ENCODE results near the gene CRACDL.

The CRACDL gene

DNA sequence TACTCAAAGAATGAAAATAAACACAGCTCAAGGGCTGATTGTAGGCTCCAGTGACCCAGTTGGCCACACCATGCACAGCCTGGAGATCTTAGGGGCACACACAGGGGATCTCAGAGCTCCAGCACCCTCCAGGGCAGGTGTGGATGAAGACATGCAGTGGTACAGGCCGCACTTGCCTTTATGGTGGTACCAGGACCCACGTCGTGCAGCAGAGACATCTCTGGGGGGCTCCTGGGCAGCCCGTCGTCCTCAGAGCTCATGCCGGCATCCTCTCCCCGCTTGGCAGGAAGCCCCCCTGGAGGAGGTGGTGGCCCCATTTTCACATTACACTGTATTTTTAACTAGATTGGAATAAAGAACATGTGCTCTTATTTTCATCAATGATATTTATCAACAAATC, 103.9 kb downstream of the CRACDL start:
- no peak for TF ChIP-seq EZH2phosphoT487 (conservative IDR thresholded peaks at IDR 0.05; ENCODE audit: low read length)
- TF ChIP-seq, protein P1, sequence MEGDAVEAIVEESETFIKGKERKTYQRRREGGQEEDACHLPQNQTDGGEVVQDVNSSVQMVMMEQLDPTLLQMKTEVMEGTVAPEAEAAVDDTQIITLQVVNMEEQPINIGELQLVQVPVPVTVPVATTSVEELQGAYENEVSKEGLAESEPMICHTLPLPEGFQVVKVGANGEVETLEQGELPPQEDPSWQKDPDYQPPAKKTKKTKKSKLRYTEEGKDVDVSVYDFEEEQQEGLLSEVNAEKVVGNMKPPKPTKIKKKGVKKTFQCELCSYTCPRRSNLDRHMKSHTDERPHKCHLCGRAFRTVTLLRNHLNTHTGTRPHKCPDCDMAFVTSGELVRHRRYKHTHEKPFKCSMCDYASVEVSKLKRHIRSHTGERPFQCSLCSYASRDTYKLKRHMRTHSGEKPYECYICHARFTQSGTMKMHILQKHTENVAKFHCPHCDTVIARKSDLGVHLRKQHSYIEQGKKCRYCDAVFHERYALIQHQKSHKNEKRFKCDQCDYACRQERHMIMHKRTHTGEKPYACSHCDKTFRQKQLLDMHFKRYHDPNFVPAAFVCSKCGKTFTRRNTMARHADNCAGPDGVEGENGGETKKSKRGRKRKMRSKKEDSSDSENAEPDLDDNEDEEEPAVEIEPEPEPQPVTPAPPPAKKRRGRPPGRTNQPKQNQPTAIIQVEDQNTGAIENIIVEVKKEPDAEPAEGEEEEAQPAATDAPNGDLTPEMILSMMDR (IDR thresholded peaks at IDR 0.05; ENCODE audit: insufficient read depth, low read length, poor library complexity, severe bottlenecking) = no peak
- Histone ChIP-seq H3K27ac (ENCODE audit: low read depth, low read length) (no peak overlapping the region), H3K4me2 (ENCODE audit: low read depth, low read length, poor library complexity, severe bottlenecking) (no peak overlapping the region)

DNA sequence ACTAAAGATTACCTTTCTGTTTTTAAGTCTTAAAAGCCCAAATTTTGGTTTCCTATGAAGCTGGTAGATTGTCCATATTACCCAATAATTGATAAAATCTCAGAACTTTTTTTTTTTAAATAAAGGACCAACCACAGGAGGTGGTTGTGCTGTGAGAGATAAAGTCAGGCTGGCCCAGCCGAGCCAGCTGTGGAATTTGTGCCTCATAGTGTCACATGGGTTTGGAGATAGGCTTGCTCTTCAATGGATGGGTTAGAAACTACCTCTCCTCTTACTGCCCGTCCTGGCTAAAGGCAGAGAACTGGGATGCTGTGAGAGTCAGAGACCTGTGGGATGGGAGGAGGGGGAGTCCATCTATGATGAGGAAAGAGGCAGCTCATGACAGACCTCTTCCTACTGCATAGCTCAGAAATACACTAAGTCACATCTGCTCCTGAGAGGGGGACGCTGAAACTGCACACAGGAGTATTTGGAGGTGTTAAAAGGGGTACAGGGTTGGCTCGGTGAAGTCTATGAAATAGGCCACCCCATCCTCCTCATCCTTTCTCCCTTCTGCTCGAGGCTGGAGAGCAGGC, 105.4 kb downstream of the CRACDL start:
- TF ChIP-seq, protein P1 (IDR thresholded peaks at IDR 0.05; ENCODE audit: insufficient read depth, low read length, poor library complexity, severe bottlenecking) = no peak
- no peak for TF ChIP-seq EZH2phosphoT487 (conservative IDR thresholded peaks at IDR 0.05; ENCODE audit: low read length)
- Histone ChIP-seq H3K79me2 (ENCODE audit: insufficient read depth, low read length) (no peaks in the 10 kb centered on the region), H3K27ac (ENCODE audit: low read depth, low read length) (no peak overlapping the region), H3F3A (ENCODE audit: insufficient read depth) (no peaks in the 10 kb centered on the region), H2AFZ (ENCODE audit: low read depth, low read length, severe bottlenecking) (no peak overlapping the region), H3K27me3 (ENCODE audit: low read length) (no peaks in the 10 kb centered on the region), H3K4me3 (ENCODE audit: insufficient read depth, low read length, poor library complexity, severe bottlenecking) (no peak overlapping the region), H3K9me3 (ENCODE audit: insufficient read depth, low read length) (no peaks in the 10 kb centered on the region), H3K9ac (ENCODE audit: low read length) (no peak overlapping the region), H3K36me3 (ENCODE audit: low read length) (no peaks in the 10 kb centered on the region), H3K4me2 (ENCODE audit: low read depth, low read length, poor library complexity, severe bottlenecking) (no peak overlapping the region), H3K9me2 (replicated peaks; ENCODE audit: insufficient read depth, low read length) (no peaks in the 10 kb centered on the region), H4K20me1 (ENCODE audit: low read depth, low read length) (no peaks in the 10 kb centered on the region)

More for the DNA sequence above, 103.9 kb downstream of the CRACDL start:
- H3K9me3 ChIP-seq (ENCODE audit: insufficient read depth, low read length) = no peaks in the 10 kb centered on the region
- H2AFZ ChIP-seq (ENCODE audit: low read depth, low read length, severe bottlenecking) = no peak overlapping the region
- no peaks in the 10 kb centered on the region for H3K36me3 ChIP-seq (ENCODE audit: low read length)
- H3K79me2 ChIP-seq (ENCODE audit: insufficient read depth, low read length) = no peaks in the 10 kb centered on the region
- no peaks in the 10 kb centered on the region for H3K9me2 ChIP-seq (replicated peaks; ENCODE audit: insufficient read depth, low read length)
- H4K20me1 ChIP-seq (ENCODE audit: low read depth, low read length) = no peaks in the 10 kb centered on the region
- H3K27me3 ChIP-seq (ENCODE audit: low read length) = no peaks in the 10 kb centered on the region
- H3F3A ChIP-seq (ENCODE audit: insufficient read depth) = no peaks in the 10 kb centered on the region
- H3K9ac ChIP-seq (ENCODE audit: low read length) = no peak overlapping the region
- H3K4me3 ChIP-seq (ENCODE audit: insufficient read depth, low read length, poor library complexity, severe bottlenecking) = no peak overlapping the region

DNA sequence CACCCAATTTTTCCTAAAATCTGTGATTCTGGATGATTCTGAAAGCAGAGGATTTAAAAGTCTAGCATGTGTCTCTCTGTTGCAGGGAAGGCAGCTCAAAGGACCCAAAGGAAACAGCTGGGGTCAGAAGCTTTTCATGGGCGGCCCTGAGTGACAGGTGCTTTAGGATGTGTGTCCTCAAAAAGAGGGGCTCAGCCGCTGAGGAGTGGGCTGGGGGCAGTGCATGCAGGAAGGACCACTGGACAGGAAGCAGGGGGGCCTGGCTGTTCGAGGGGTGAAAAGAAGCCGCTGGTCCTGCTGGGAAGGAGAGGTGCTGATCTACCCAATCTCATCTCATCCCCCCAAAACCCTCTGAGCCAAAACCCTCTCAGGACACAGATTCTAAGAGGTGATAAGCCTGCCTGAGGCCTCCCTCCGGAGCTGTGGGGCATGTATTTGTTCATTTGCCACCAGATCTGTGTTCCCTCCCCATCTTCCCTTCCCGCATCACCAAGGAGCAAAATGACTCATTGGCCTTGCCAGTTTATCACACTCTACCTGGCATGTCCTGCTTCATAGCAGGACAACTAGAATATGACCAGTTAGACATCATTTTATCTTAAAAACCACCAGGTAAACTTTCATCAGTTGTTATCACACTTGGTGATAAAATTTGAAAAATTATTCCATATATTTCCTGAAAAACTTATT, 106.3 kb downstream of the CRACDL start:
- TF ChIP-seq EZH2phosphoT487 (conservative IDR thresholded peaks at IDR 0.05; ENCODE audit: low read length) = no peak
- TF ChIP-seq, protein P1 (IDR thresholded peaks at IDR 0.05; ENCODE audit: insufficient read depth, low read length, poor library complexity, severe bottlenecking) = no peak
- no peaks in the 10 kb centered on the region for H4K20me1 ChIP-seq (ENCODE audit: low read depth, low read length)
- H3K27ac ChIP-seq (ENCODE audit: low read depth, low read length) = no peak overlapping the region
- no peaks in the 10 kb centered on the region for H3F3A ChIP-seq (ENCODE audit: insufficient read depth)
- H3K9ac ChIP-seq (ENCODE audit: low read length) = no peak overlapping the region
- H3K36me3 ChIP-seq (ENCODE audit: low read length) = no peaks in the 10 kb centered on the region
- no peaks in the 10 kb centered on the region for H3K9me3 ChIP-seq (ENCODE audit: insufficient read depth, low read length)
- no peak overlapping the region for H3K4me2 ChIP-seq (ENCODE audit: low read depth, low read length, poor library complexity, severe bottlenecking)
- H2AFZ ChIP-seq (ENCODE audit: low read depth, low read length, severe bottlenecking) = no peak overlapping the region
- H3K4me3 ChIP-seq (ENCODE audit: insufficient read depth, low read length, poor library complexity, severe bottlenecking) = no peak overlapping the region
- H3K27me3 ChIP-seq (ENCODE audit: low read length) = no peaks in the 10 kb centered on the region
- no peaks in the 10 kb centered on the region for H3K79me2 ChIP-seq (ENCODE audit: insufficient read depth, low read length)
- H3K9me2 ChIP-seq (replicated peaks; ENCODE audit: insufficient read depth, low read length) = no peaks in the 10 kb centered on the region
